ENCODE results near the gene FAM180A.
"Not testable (repeated sequence)": the region's sequence is repeated elsewhere in the genome, so short reads cannot be mapped to it uniquely, and the experiment has no call there.

DNA sequence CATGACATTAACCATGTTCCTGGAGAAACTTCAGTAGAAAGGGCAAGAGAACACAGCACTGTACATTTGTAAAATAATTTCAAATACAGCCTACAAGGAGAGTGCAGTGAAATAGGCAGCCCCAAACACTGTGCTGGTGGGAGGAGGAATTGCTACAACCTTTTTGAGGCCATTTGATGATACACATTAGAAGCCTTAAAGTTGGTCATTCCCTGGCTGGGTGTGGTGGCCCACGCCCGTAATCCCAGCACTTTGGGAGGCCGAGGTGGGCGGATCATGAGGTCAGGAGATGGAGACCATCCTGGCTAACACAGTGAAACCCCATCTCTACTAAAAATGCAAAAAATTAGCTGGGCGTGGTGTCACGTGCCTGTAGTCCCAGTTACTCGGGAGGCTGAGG lies 56.0 kb downstream of the FAM180A start:
- TF ChIP-seq, protein P1, sequence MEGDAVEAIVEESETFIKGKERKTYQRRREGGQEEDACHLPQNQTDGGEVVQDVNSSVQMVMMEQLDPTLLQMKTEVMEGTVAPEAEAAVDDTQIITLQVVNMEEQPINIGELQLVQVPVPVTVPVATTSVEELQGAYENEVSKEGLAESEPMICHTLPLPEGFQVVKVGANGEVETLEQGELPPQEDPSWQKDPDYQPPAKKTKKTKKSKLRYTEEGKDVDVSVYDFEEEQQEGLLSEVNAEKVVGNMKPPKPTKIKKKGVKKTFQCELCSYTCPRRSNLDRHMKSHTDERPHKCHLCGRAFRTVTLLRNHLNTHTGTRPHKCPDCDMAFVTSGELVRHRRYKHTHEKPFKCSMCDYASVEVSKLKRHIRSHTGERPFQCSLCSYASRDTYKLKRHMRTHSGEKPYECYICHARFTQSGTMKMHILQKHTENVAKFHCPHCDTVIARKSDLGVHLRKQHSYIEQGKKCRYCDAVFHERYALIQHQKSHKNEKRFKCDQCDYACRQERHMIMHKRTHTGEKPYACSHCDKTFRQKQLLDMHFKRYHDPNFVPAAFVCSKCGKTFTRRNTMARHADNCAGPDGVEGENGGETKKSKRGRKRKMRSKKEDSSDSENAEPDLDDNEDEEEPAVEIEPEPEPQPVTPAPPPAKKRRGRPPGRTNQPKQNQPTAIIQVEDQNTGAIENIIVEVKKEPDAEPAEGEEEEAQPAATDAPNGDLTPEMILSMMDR (IDR thresholded peaks at IDR 0.05), result not testable (repeated sequence)
- TF ChIP-seq, protein P2, sequence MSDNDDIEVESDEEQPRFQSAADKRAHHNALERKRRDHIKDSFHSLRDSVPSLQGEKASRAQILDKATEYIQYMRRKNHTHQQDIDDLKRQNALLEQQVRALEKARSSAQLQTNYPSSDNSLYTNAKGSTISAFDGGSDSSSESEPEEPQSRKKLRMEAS (CRISPR knock-in tag; IDR thresholded peaks at IDR 0.05), result not testable (repeated sequence)
- not testable (repeated sequence) for TF ChIP-seq GABPB1, NR1H2, NR2C2, NFE2L1 (CRISPR knock-in tag; IDR thresholded peaks at IDR 0.05)
- TF ChIP-seq, protein P3, sequence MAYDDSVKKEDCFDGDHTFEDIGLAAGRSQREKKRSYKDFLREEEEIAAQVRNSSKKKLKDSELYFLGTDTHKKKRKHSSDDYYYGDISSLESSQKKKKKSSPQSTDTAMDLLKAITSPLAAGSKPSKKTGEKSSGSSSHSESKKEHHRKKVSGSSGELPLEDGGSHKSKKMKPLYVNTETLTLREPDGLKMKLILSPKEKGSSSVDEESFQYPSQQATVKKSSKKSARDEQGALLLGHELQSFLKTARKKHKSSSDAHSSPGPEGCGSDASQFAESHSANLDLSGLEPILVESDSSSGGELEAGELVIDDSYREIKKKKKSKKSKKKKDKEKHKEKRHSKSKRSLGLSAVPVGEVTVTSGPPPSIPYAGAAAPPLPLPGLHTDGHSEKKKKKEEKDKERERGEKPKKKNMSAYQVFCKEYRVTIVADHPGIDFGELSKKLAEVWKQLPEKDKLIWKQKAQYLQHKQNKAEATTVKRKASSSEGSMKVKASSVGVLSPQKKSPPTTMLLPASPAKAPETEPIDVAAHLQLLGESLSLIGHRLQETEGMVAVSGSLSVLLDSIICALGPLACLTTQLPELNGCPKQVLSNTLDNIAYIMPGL (CRISPR knock-in tag; IDR thresholded peaks at IDR 0.05), result not testable (repeated sequence)

Measured in WTC11 (cell line).